H9 (cell line): ENCODE results near the gene NOXA1. TPM values are rescaled to one million over a fixed set of nuclear protein-coding genes. Genes with fewer than 3 reads are reported as not detected.

Experiments used
- DNase-seq: peaks from one replicate; pipeline ENCODE4 v3.0.0-alpha.2; 2017
- H2AFZ ChIP-seq: one replicate; pipeline ENCODE4 v1.6.1; 2013; ENCODE audit warnings: mild to moderate bottlenecking, low read length, control low read depth, moderate library complexity
- H2AK5ac ChIP-seq: 2 replicates; pipeline ENCODE4 v1.6.1; 2013; ENCODE audit warnings: low read length, control low read depth, mixed read lengths; ENCODE audit not compliant: insufficient read length
- H2BK120ac ChIP-seq: one replicate; pipeline ENCODE4 v1.6.1; 2013; ENCODE audit warnings: low read depth, mild to moderate bottlenecking, low read length, control low read depth, inconsistent platforms; ENCODE audit not compliant: poor library complexity, severe bottlenecking
- H2BK12ac ChIP-seq: 2 replicates; pipeline ENCODE4 v1.6.1; 2013; ENCODE audit warnings: low read length, control low read depth, mixed read lengths, low read depth; ENCODE audit not compliant: insufficient read length
- H2BK15ac ChIP-seq: 2 replicates; pipeline ENCODE4 v1.6.1; 2013; ENCODE audit warnings: low read depth, low read length, control low read depth
- H2BK20ac ChIP-seq: one replicate; pipeline ENCODE4 v1.6.1; 2013; ENCODE audit warnings: low read depth, mild to moderate bottlenecking, low read length, control low read depth, inconsistent platforms; ENCODE audit not compliant: poor library complexity, severe bottlenecking
- H2BK5ac ChIP-seq: 2 replicates; pipeline ENCODE4 v1.6.1; 2013; ENCODE audit warnings: low read length, control low read depth, mixed read lengths; ENCODE audit not compliant: insufficient read length
- H3K14ac ChIP-seq: 2 replicates; pipeline ENCODE4 v1.6.1; 2013; ENCODE audit warnings: low read length, control low read depth; ENCODE audit not compliant: insufficient read depth
- H3K18ac ChIP-seq: 2 replicates; pipeline ENCODE4 v1.6.1; 2013; ENCODE audit warnings: low read depth, mild to moderate bottlenecking, mixed read lengths, low read length, control low read depth; ENCODE audit not compliant: insufficient read length
- H3K23ac ChIP-seq: 2 replicates; pipeline ENCODE4 v1.6.1; 2013; ENCODE audit warnings: low read length, control low read depth, mixed read lengths, low read depth; ENCODE audit not compliant: insufficient read length
- H3K23me2 ChIP-seq: 2 replicates; pipeline ENCODE4 v1.6.1; 2013; ENCODE audit warnings: low read depth, mild to moderate bottlenecking, mixed read lengths, low read length, control low read depth; ENCODE audit not compliant: insufficient read length, poor library complexity, severe bottlenecking
- H3K27ac ChIP-seq: 2 replicates; pipeline ENCODE4 v1.5.1; 2013; ENCODE audit warnings: low read length, control low read depth, mixed read lengths, low read depth; ENCODE audit not compliant: insufficient read length
- H3K27me3 ChIP-seq: 2 replicates; pipeline ENCODE4 v1.6.1; 2013; ENCODE audit warnings: low read length, control low read depth, inconsistent platforms; ENCODE audit not compliant: insufficient read depth
- H3K4ac ChIP-seq: 2 replicates; pipeline ENCODE4 v1.6.1; 2013; ENCODE audit warnings: low read depth, mild to moderate bottlenecking, control low read depth, inconsistent platforms, low read length, moderate library complexity
- H3K4me1 ChIP-seq: 2 replicates; pipeline ENCODE4 v1.6.1; 2013; ENCODE audit warnings: low read length, control low read depth, inconsistent platforms; ENCODE audit not compliant: insufficient read depth
- H3K4me2 ChIP-seq: 2 replicates; pipeline ENCODE4 v1.6.1; 2013; ENCODE audit warnings: low read length, control low read depth, mixed read lengths; ENCODE audit not compliant: insufficient read length, insufficient read depth
- H3K56ac ChIP-seq: 2 replicates; pipeline ENCODE4 v1.6.1; 2013; ENCODE audit warnings: low read depth, mild to moderate bottlenecking, mixed read lengths, low read length, control low read depth; ENCODE audit not compliant: insufficient read length
- H3K79me1 ChIP-seq: 2 replicates; pipeline ENCODE4 v1.6.1; 2013; ENCODE audit warnings: low read depth, mild to moderate bottlenecking, moderate library complexity, low read length, control low read depth, inconsistent platforms; ENCODE audit not compliant: insufficient read depth, poor library complexity, severe bottlenecking
- H3K79me2 ChIP-seq: 2 replicates; pipeline ENCODE4 v1.6.1; 2013; ENCODE audit warnings: low read length, control low read depth, inconsistent platforms; ENCODE audit not compliant: insufficient read depth
- H3K9ac ChIP-seq: 2 replicates; pipeline ENCODE4 v1.6.1; 2013; ENCODE audit warnings: low read length, control low read depth, mixed read lengths; ENCODE audit not compliant: insufficient read length; ENCODE audit errors: extremely low read depth
- H3K9me3 ChIP-seq: one replicate; pipeline ENCODE4 v1.6.1; 2013; ENCODE audit warnings: low read depth, low read length, inconsistent platforms; ENCODE audit not compliant: control insufficient read depth
- H3T11ph ChIP-seq: one replicate; pipeline ENCODE4 v1.6.1; 2013; ENCODE audit warnings: mild to moderate bottlenecking, low read length, control low read depth, inconsistent platforms
- H4K20me1 ChIP-seq: one replicate; pipeline ENCODE4 v1.6.1; 2013; ENCODE audit not compliant: control insufficient read depth, insufficient read length, insufficient read depth
- H4K5ac ChIP-seq: 2 replicates; pipeline ENCODE4 v1.6.1; 2013; ENCODE audit warnings: low read depth, mild to moderate bottlenecking, mixed read lengths, low read length, control low read depth; ENCODE audit not compliant: insufficient read length
- H4K8ac ChIP-seq: replicated peaks from 2 replicates; pipeline ENCODE4 v1.6.1; 2013; ENCODE audit warnings: low read length, control low read depth, mixed read lengths, low read depth; ENCODE audit not compliant: insufficient read length
- H4K91ac ChIP-seq: 2 replicates; pipeline ENCODE4 v1.6.1; 2013; ENCODE audit warnings: low read depth, mild to moderate bottlenecking, moderate library complexity, mixed read lengths, low read length, control low read depth; ENCODE audit not compliant: insufficient read length
- H3K27ac Mint-ChIP-seq, 3 experiments: 2 replicates in 2 of 3; 3 replicates in 1 of 3; pipeline ENCODE4 v1.8.0; 2020 to 2021; ENCODE audit warnings: mixed read lengths in 3 of 3, mild to moderate bottlenecking in 1 of 3, moderate library complexity in 1 of 3
- H3K27me3 Mint-ChIP-seq: 2 replicates; pipeline ENCODE4 v1.8.0; 2021; ENCODE audit warnings: low read depth, mild to moderate bottlenecking, moderate library complexity, mixed read lengths
- H3K36me3 Mint-ChIP-seq, 3 experiments: 2 replicates in 2 of 3; 3 replicates in 1 of 3; pipeline ENCODE4 v1.8.0; 2020 to 2021; ENCODE audit warnings: low read depth in 3 of 3, mixed read lengths in 3 of 3; ENCODE audit not compliant: insufficient read depth in 1 of 3
- H3K4me1 Mint-ChIP-seq, 2 experiments: 2 replicates each; pipeline ENCODE4 v1.8.0; 2020; ENCODE audit warnings: mixed read lengths in 2 of 2
- H3K4me3 Mint-ChIP-seq, 2 experiments: 2 replicates in 1 of 2; 3 replicates in 1 of 2; pipeline ENCODE4 v1.8.0; 2020 to 2021; ENCODE audit warnings: mild to moderate bottlenecking in 2 of 2, mixed read lengths in 2 of 2, moderate library complexity in 1 of 2
- H3K9me3 Mint-ChIP-seq, 2 experiments: 2 replicates in 1 of 2; 3 replicates in 1 of 2; pipeline ENCODE4 v1.8.0; 2020; ENCODE audit warnings: mild to moderate bottlenecking in 2 of 2, mixed read lengths in 2 of 2, moderate library complexity in 1 of 2
- CTCF ChIP-seq: fragments of 200-600 bp; sonication (generic); conservative IDR thresholded peaks from 3 replicates; pipeline ENCODE4 v1.8.0; 2021; ENCODE audit warnings: antibody characterized with exemption, mild to moderate bottlenecking
- WGBS: extraction: QIAGEN DNeasy Blood & Tissue Kit; methylation state at CpG from one replicate; pipeline ENCODE4 v1.1.7; 2013; ENCODE audit warnings: missing lambda C conversion rate, low lambda C conversion rate, mixed read lengths; ENCODE audit not compliant: insufficient read length; ENCODE audit errors: extremely low coverage; 5-methylcytosine and 5-hydroxymethylcytosine counted together
- total RNA-seq: library from RNA; stranded (reverse); gene quantifications from 2 replicates; pipeline ENCODE4 v1.2.1, GENCODE V29; 2021

NOXA1 gene
- total RNA-seq, 1 experiment from 2014 or later: 2.0 TPM

- no peak overlapping the region for H3K23ac ChIP-seq
- no peak overlapping the region for H2BK12ac ChIP-seq
- TF ChIP-seq CTCF: no peak
- H3K79me1 ChIP-seq: no peaks in the 10 kb centered on the region
- Mint-ChIP-seq H3K27me3 (peaks cover 3% of the 10 kb centered on the region; the same call in 1 of the 2 replicates), H3K4me1 (no peaks in the 10 kb centered on the region; a peak in 1 of 4 replicates), H3K27ac (no peak overlapping the region), H3K9me3 (no peaks in the 10 kb centered on the region), H3K4me3 (no peak overlapping the region), H3K36me3 (no peaks in the 10 kb centered on the region)
- H4K5ac ChIP-seq: no peak overlapping the region
- no peaks in the 10 kb centered on the region for H3K4me1 ChIP-seq
- H3K4ac ChIP-seq: no peak overlapping the region
- no peaks in the 10 kb centered on the region for H4K20me1 ChIP-seq
- no peak overlapping the region for H3K14ac ChIP-seq
- no peak for DNase-seq
- no peak overlapping the region for H3K27ac ChIP-seq
- H3K27me3 ChIP-seq: no peaks in the 10 kb centered on the region
- no peak overlapping the region for H2BK5ac ChIP-seq
- H3K9me3 ChIP-seq: no peaks in the 10 kb centered on the region
- no peaks in the 10 kb centered on the region for H3K79me2 ChIP-seq
- H2BK20ac ChIP-seq: no peak overlapping the region
- no peak overlapping the region for H3K4me2 ChIP-seq
- H2AK5ac ChIP-seq: no peak overlapping the region
- no CpG with 5 or more reads among the region's 26 CpGs for WGBS
- no peaks in the 10 kb centered on the region for H3K23me2 ChIP-seq
- H2BK120ac ChIP-seq: no peak overlapping the region
- no peak overlapping the region for H2BK15ac ChIP-seq
- no peak overlapping the region for H4K8ac ChIP-seq
- no peak overlapping the region for H3T11ph ChIP-seq
- H2AFZ ChIP-seq: no peak overlapping the region
- no peak overlapping the region for H3K9ac ChIP-seq
- H4K91ac ChIP-seq: no peak overlapping the region
- no peak overlapping the region for H3K56ac ChIP-seq
- H3K18ac ChIP-seq: no peak overlapping the region
Observed at GRCh38 chr9:137433916-137434431, 10.8 kb downstream of the NOXA1 start.
